Measurements from ENCODE around the gene KCND3. TPM values are rescaled to one million over a fixed set of nuclear protein-coding genes. Genes with fewer than 3 reads are reported as not detected.

KCND3 gene
- total and polyA plus RNA-seq, 2 donors (not counting 3 experiments of a cell fraction or from before 2014, with no cell fraction given) = 0.03 TPM; not detected in 1

GRCh38 chr1:112034277-112034676, 44.8 kb upstream of the KCND3 start:
- no peaks in the 10 kb centered on the region for H3K9me1 ChIP-seq (replicated peaks; ENCODE audit: control insufficient read depth, extremely low read depth, insufficient read depth, low read length)
- no peaks in the 10 kb centered on the region for H4K20me1 ChIP-seq (replicated peaks; ENCODE audit: control insufficient read depth, extremely low read depth, insufficient read depth, low read length)
- H3K9ac ChIP-seq (replicated peaks; ENCODE audit: extremely low read depth, insufficient read depth, low read length) = no peak overlapping the region
- no peak for TF ChIP-seq POLR2A (IDR thresholded peaks at IDR 0.05; ENCODE audit: low read depth, low read length)
- TF ChIP-seq MAX (IDR thresholded peaks at IDR 0.05; ENCODE audit: insufficient read depth, insufficient read length) = no peak
- TF ChIP-seq MYC (IDR thresholded peaks at IDR 0.05; ENCODE audit: low read depth, low read length) = no peak
- TF ChIP-seq GATA2 (IDR thresholded peaks at IDR 0.05; ENCODE audit: insufficient read depth, insufficient read length, low read depth, low read length) = no peak
- no peak for TF ChIP-seq FOS (IDR thresholded peaks at IDR 0.05; ENCODE audit: borderline replicate concordance, insufficient read depth, low read length)
- no peak for TF ChIP-seq CTCF (IDR thresholded peaks at IDR 0.05; ENCODE audit: extremely low read depth in 1 of 2, insufficient read depth in 1 of 2, low read depth in 1 of 2, low read length in 2 of 2)
- no peak for TF ChIP-seq EZH2 (IDR thresholded peaks at IDR 0.05; ENCODE audit: borderline replicate concordance, low read depth, low read length, severe bottlenecking)
- no peak for TF ChIP-seq POLR2AphosphoS5 (IDR thresholded peaks at IDR 0.05; ENCODE audit: insufficient read depth, low read depth, low read length)
- no peak for TF ChIP-seq JUN (IDR thresholded peaks at IDR 0.05; ENCODE audit: borderline replicate concordance, insufficient read depth, insufficient read length, low read depth)
- no peaks in the 10 kb centered on the region for H3K79me2 ChIP-seq (ENCODE audit: control insufficient read depth, insufficient read depth, low read length)
- no peak overlapping the region for H3K4me2 ChIP-seq (ENCODE audit: insufficient read depth, low read length)
- no peak overlapping the region for H3K27ac ChIP-seq (ENCODE audit: insufficient read depth, low read depth, low read length)
- no peak overlapping the region for H2AFZ ChIP-seq (ENCODE audit: low read depth, low read length)
- H3K36me3 ChIP-seq (ENCODE audit: control insufficient read depth in 2 of 2, extremely low read depth in 1 of 2, insufficient read depth in 2 of 2, low read length in 2 of 2) = no peaks in the 10 kb centered on the region
- H3K9me3 ChIP-seq (replicated peaks; ENCODE audit: control insufficient read depth, insufficient read depth, low read length) = no peaks in the 10 kb centered on the region
- intact Hi-C loops (cut with micrococcal nuclease) (no loop called here), dilution Hi-C loops (cut with MboI; ENCODE audit: extremely low pct_ligation_motif_present, low sequenced_read_pairs) (no loop called here)
- DNase-seq (ENCODE audit: low read depth, low spot score) (no peak), FAIRE-seq (no peak)
- CTCF ChIA-PET = no interaction called here
- H3K27me3 ChIP-seq (ENCODE audit: control insufficient read depth in 2 of 2, insufficient read depth in 2 of 2, low read length in 2 of 2) = no peaks in the 10 kb centered on the region
- H3K4me3 ChIP-seq (replicated peaks in 1 of 3; ENCODE audit: insufficient read depth in 1 of 3, low read depth in 1 of 3, low read length in 3 of 3) = no peak overlapping the region
- no TSS peak for BruUV-seq (replicated peaks)
- no peaks in the 10 kb centered on the region for H3K4me1 ChIP-seq (ENCODE audit: control insufficient read depth, extremely low read depth, insufficient read depth, low read length)
- POLR2A ChIA-PET = no interaction called here

All from endothelial cell of umbilical vein (primary cell).